Mesendoderm (in vitro differentiated cells): ENCODE data around the gene PRAF2.

Source experiments
- DNase-seq: peaks from one replicate; pipeline ENCODE4 v3.0.0; 2013
- H2AK5ac ChIP-seq: 2 replicates; pipeline ENCODE4 v1.6.1; 2013; ENCODE audit warnings: low read length, inconsistent platforms
- H2BK120ac ChIP-seq: 2 replicates; pipeline ENCODE4 v1.6.1; 2013; ENCODE audit warnings: low read depth, mild to moderate bottlenecking, low read length, moderate library complexity, mixed read lengths
- H2BK15ac ChIP-seq: replicated peaks from 2 replicates; pipeline ENCODE4 v1.6.1; 2013; ENCODE audit warnings: low read depth, mild to moderate bottlenecking, moderate library complexity
- H2BK5ac ChIP-seq: 2 replicates; pipeline ENCODE4 v1.6.1; 2013; ENCODE audit warnings: low read length, inconsistent platforms
- H3K18ac ChIP-seq: 2 replicates; pipeline ENCODE4 v1.6.1; 2013; ENCODE audit warnings: mild to moderate bottlenecking, low read length, mixed read lengths
- H3K23ac ChIP-seq: one replicate; pipeline ENCODE4 v1.6.1; 2013; ENCODE audit warnings: low read length
- H3K27ac ChIP-seq: 2 replicates; pipeline ENCODE4 v1.5.1; 2013; ENCODE audit warnings: low read depth, mild to moderate bottlenecking, inconsistent platforms, low read length, moderate library complexity
- H3K27me3 ChIP-seq: 2 replicates; pipeline ENCODE4 v1.6.1; 2013; ENCODE audit warnings: low read length, control low read depth, mild to moderate bottlenecking, inconsistent platforms; ENCODE audit not compliant: insufficient read depth, poor library complexity
- H3K36me3 ChIP-seq: 2 replicates; pipeline ENCODE4 v1.6.1; 2013; ENCODE audit warnings: low read length, inconsistent platforms; ENCODE audit not compliant: control insufficient read depth, insufficient read depth
- H3K4ac ChIP-seq: one replicate; pipeline ENCODE4 v1.6.1; 2013; ENCODE audit warnings: low read depth, mild to moderate bottlenecking, low read length, moderate library complexity
- H3K4me1 ChIP-seq: 2 replicates; pipeline ENCODE4 v1.6.1; 2013; ENCODE audit warnings: low read depth, low read length, inconsistent platforms; ENCODE audit not compliant: control insufficient read depth
- H3K4me2 ChIP-seq: 2 replicates; pipeline ENCODE4 v1.6.1; 2013; ENCODE audit warnings: low read length
- H3K4me3 ChIP-seq: 2 replicates; pipeline ENCODE4 v1.5.1; 2013; ENCODE audit warnings: mild to moderate bottlenecking, low read length
- H3K56ac ChIP-seq: one replicate; pipeline ENCODE4 v1.6.1; 2013; ENCODE audit warnings: low read length
- H3K79me1 ChIP-seq: 2 replicates; pipeline ENCODE4 v1.6.1; 2013; ENCODE audit warnings: low read length, inconsistent platforms
- H3K79me2 ChIP-seq: 2 replicates; pipeline ENCODE4 v1.6.1; 2013; ENCODE audit warnings: mild to moderate bottlenecking, low read length; ENCODE audit not compliant: control insufficient read depth, insufficient read depth
- H3K9ac ChIP-seq: 2 replicates; pipeline ENCODE4 v1.6.1; 2013; ENCODE audit warnings: low read length, inconsistent platforms
- H4K5ac ChIP-seq: one replicate; pipeline ENCODE4 v1.6.1; 2013; ENCODE audit warnings: low read length
- H4K8ac ChIP-seq: one replicate; pipeline ENCODE4 v1.6.1; 2013; ENCODE audit warnings: low read depth, mild to moderate bottlenecking, control low read depth, low read length, moderate library complexity
- WGBS: extraction: QIAGEN DNeasy Blood & Tissue Kit; methylation state at CpG from one replicate; pipeline ENCODE4 v1.1.7; 2013; ENCODE audit warnings: low lambda C conversion rate, missing lambda C conversion rate; ENCODE audit not compliant: insufficient coverage; ENCODE audit errors: extremely low coverage; 5-methylcytosine and 5-hydroxymethylcytosine counted together

Gene PRAF2

GRCh38 chrX:49071877-49072711 lies 1.7 kb downstream of the PRAF2 start:
- Histone ChIP-seq H3K36me3 (no peaks in the 10 kb centered on the region), H4K5ac (no peak overlapping the region), H3K56ac (peak overlapping the region; percentile 25), H4K8ac (no peak overlapping the region), H2BK120ac (no peak overlapping the region), H2AK5ac (no peak overlapping the region), H3K4me3 (no peak overlapping the region), H3K79me2 (no peaks in the 10 kb centered on the region), H3K18ac (no peak overlapping the region), H3K4me2 (no peak overlapping the region), H3K27me3 (no peaks in the 10 kb centered on the region), H3K27ac (no peak overlapping the region), H3K79me1 (no peaks in the 10 kb centered on the region), H2BK15ac (no peak overlapping the region), H3K4me1 (no peaks in the 10 kb centered on the region), H3K23ac (no peak overlapping the region), H3K9ac (no peak overlapping the region), H2BK5ac (no peak overlapping the region), H3K4ac (no peak overlapping the region)
- WGBS, result no CpG with 5 or more reads among the region's 63 CpGs
- peak; percentile 48 for DNase-seq

DNA sequence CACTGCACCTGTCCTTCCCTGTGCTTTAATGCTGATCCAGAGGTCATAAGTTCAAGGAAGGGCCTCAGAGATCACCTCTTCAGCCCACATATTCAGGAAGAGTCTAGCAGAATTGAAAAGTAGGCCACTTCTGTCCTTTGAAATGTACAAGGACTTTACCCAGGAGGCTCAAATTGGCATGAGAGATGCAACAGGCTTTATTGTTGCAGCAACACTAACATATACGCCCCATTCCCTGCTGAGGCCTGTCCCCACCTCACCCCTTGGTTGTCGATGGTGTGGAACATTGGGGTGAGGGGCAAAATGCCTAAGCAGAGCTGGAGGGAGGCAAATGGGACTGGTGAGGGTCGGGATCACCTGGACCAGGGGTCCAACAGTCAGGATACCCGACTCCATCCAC lies 2.8 kb downstream of the PRAF2 start:
- no peak overlapping the region for H3K4ac ChIP-seq
- no peak overlapping the region for H2BK15ac ChIP-seq
- no peak overlapping the region for H3K9ac ChIP-seq
- H3K4me3 ChIP-seq, result no peak overlapping the region
- no peak overlapping the region for H4K5ac ChIP-seq
- no peak overlapping the region for H3K27ac ChIP-seq
- H3K18ac ChIP-seq, result no peak overlapping the region
- no peak overlapping the region for H4K8ac ChIP-seq
- no peak overlapping the region for H3K4me2 ChIP-seq
- H3K79me1 ChIP-seq, result no peaks in the 10 kb centered on the region
- no peak overlapping the region for H2BK120ac ChIP-seq
- H2BK5ac ChIP-seq, result no peak overlapping the region
- no peak overlapping the region for H2AK5ac ChIP-seq
- no peaks in the 10 kb centered on the region for H3K79me2 ChIP-seq
- H3K4me1 ChIP-seq, result no peaks in the 10 kb centered on the region
- H3K56ac ChIP-seq, result no peak overlapping the region
- no peak overlapping the region for H3K23ac ChIP-seq
- WGBS, result no CpG with 5 or more reads among the region's 4 CpGs
- no peak for DNase-seq
- no peaks in the 10 kb centered on the region for H3K27me3 ChIP-seq
- no peaks in the 10 kb centered on the region for H3K36me3 ChIP-seq

DNA sequence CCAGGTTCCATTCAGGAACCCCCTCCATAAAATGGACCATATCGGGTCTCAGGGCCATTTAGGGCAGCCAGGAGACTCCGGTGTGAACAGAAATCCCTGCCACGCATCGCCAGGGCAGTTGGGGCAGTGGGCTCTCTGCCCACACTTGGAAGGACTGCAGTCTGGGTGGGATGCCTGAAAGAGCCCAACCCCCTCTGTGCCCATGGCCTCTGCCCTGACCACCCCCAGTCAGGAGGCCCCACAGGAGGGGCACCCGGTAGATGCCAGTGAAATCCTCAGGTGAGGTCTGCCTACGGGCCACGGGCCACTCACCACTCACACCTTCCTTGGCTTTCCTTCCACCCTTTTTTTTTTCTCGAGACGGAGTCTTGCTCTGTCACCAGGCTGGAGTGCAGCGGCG lies 4.8 kb downstream of the PRAF2 start:
- Histone ChIP-seq H3K4me3 (no peak overlapping the region), H3K27me3 (no peaks in the 10 kb centered on the region), H2BK5ac (no peak overlapping the region), H3K4ac (no peak overlapping the region), H4K5ac (no peak overlapping the region), H2BK15ac (no peak overlapping the region), H3K56ac (no peak overlapping the region), H3K79me2 (no peaks in the 10 kb centered on the region), H3K18ac (no peak overlapping the region), H4K8ac (no peak overlapping the region), H3K36me3 (no peaks in the 10 kb centered on the region), H3K4me1 (no peaks in the 10 kb centered on the region), H3K23ac (no peak overlapping the region), H3K79me1 (no peaks in the 10 kb centered on the region), H3K4me2 (no peak overlapping the region), H3K27ac (no peak overlapping the region), H2BK120ac (no peak overlapping the region), H3K9ac (no peak overlapping the region), H2AK5ac (no peak overlapping the region)
- no peak for DNase-seq
- WGBS, result no CpG with 5 or more reads among the region's 11 CpGs

DNA sequence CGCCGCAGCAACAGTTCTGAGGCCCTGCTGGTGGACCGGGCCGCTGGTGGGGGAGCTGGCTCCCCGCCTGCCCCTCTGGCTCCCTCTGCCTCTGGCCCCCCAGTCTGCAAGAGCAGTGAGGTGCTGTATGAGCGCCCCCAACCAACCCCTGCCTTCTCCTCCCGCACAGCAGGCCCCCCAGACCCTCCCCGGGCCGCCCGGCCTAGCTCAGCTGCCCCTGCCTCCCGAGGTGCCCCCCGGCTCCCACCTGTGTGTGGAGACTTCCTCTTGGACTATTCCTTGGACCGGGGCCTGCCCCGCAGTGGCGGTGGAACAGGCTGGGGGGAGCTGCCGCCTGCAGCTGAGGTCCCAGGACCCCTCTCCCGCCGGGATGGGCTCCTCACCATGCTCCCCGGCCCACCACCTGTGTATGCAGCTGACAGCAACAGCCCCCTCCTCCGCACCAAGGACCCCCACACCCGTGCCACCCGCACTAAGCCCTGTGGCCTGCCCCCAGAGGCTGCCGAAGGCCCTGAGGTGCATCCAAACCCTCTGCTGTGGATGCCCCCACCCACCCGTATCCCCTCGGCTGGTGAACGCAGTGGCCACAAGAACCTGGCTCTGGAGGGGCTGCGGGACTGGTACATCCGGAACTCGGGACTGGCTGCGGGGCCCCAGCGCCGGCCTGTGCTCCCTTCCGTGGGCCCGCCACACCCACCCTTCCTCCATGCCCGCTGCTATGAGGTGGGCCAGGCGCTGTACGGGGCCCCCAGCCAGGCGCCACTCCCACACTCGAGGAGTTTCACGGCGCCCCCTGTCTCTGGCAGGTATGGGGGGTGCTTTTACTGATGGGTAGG lies 6.3 kb downstream of the PRAF2 start:
- Histone ChIP-seq H3K4ac (no peak overlapping the region), H3K23ac (no peak overlapping the region), H3K9ac (no peak overlapping the region), H3K4me3 (no peak overlapping the region), H2BK120ac (no peak overlapping the region), H3K36me3 (no peaks in the 10 kb centered on the region), H3K27ac (no peak overlapping the region), H3K4me2 (no peak overlapping the region), H3K18ac (no peak overlapping the region), H3K79me1 (no peaks in the 10 kb centered on the region), H2BK15ac (no peak overlapping the region), H4K8ac (no peak overlapping the region), H2BK5ac (no peak overlapping the region), H3K56ac (no peak overlapping the region), H2AK5ac (no peak overlapping the region), H4K5ac (no peak overlapping the region), H3K4me1 (no peaks in the 10 kb centered on the region), H3K27me3 (no peaks in the 10 kb centered on the region), H3K79me2 (no peaks in the 10 kb centered on the region)
- no peak for DNase-seq
- WGBS, result no CpG with 5 or more reads among the region's 41 CpGs

- H4K8ac ChIP-seq, result no peak overlapping the region
- H2BK15ac ChIP-seq, result no peak overlapping the region
- H3K4me2 ChIP-seq, result no peak overlapping the region
- DNase-seq, result no peak
- H3K79me1 ChIP-seq, result no peaks in the 10 kb centered on the region
- no peak overlapping the region for H3K9ac ChIP-seq
- H2AK5ac ChIP-seq, result no peak overlapping the region
- no CpG with 5 or more reads among the region's 9 CpGs for WGBS
- H3K4me3 ChIP-seq, result no peak overlapping the region
- no peak overlapping the region for H3K4ac ChIP-seq
- H3K18ac ChIP-seq, result no peak overlapping the region
- H3K23ac ChIP-seq, result no peak overlapping the region
- no peak overlapping the region for H3K27ac ChIP-seq
- no peaks in the 10 kb centered on the region for H3K27me3 ChIP-seq
- no peaks in the 10 kb centered on the region for H3K4me1 ChIP-seq
- no peaks in the 10 kb centered on the region for H3K36me3 ChIP-seq
- no peak overlapping the region for H3K56ac ChIP-seq
- H3K79me2 ChIP-seq, result no peaks in the 10 kb centered on the region
- no peak overlapping the region for H2BK5ac ChIP-seq
- H2BK120ac ChIP-seq, result no peak overlapping the region
- H4K5ac ChIP-seq, result no peak overlapping the region
Observed at GRCh38 chrX:49066690-49067089, 7.1 kb downstream of the PRAF2 start.
